Trophoblast cell (in vitro differentiated cells and primary cell): ENCODE results near the gene TET2.
A peak's percentile ranks its signal among the peaks of the same experiment; 100 is the strongest.

Experiments
- DNase-seq, 2 donors: peaks; one replicate each; pipeline ENCODE4 v3.0.0-alpha.2; 2016
- H2AFZ ChIP-seq: 2 replicates; pipeline ENCODE4 v1.6.1; 2013; ENCODE audit warnings: low read length, moderate library complexity, mild to moderate bottlenecking; ENCODE audit not compliant: insufficient read depth, poor library complexity
- H2AK5ac ChIP-seq: 2 replicates; pipeline ENCODE4 v1.6.1; 2013; ENCODE audit warnings: mild to moderate bottlenecking, low read length
- H2BK120ac ChIP-seq: 2 replicates; pipeline ENCODE4 v1.6.1; 2013; ENCODE audit warnings: low read length, mild to moderate bottlenecking, moderate library complexity; ENCODE audit not compliant: insufficient read depth, poor library complexity
- H2BK12ac ChIP-seq: 2 replicates; pipeline ENCODE4 v1.6.1; 2013; ENCODE audit warnings: mild to moderate bottlenecking, low read length, moderate library complexity
- H2BK5ac ChIP-seq: 2 replicates; pipeline ENCODE4 v1.6.1; 2013; ENCODE audit warnings: low read length, low read depth, moderate library complexity, mild to moderate bottlenecking; ENCODE audit not compliant: poor library complexity
- H3K14ac ChIP-seq: 2 replicates; pipeline ENCODE4 v1.6.1; 2013; ENCODE audit warnings: mild to moderate bottlenecking, low read length
- H3K18ac ChIP-seq: 2 replicates; pipeline ENCODE4 v1.6.1; 2013; ENCODE audit warnings: mild to moderate bottlenecking, low read length
- H3K23ac ChIP-seq: 2 replicates; pipeline ENCODE4 v1.6.1; 2013; ENCODE audit warnings: low read length
- H3K27ac ChIP-seq: 2 replicates; pipeline ENCODE4 v1.5.1; 2013; ENCODE audit warnings: low read depth, mild to moderate bottlenecking, inconsistent platforms, low read length, moderate library complexity
- H3K27me3 ChIP-seq: 2 replicates; pipeline ENCODE4 v1.6.1; 2013; ENCODE audit warnings: inconsistent platforms, mild to moderate bottlenecking, low read length, moderate library complexity; ENCODE audit not compliant: insufficient read depth
- H3K36me3 ChIP-seq, 2 experiments: 1 replicate in 1 of 2; 2 replicates in 1 of 2; pipeline ENCODE4 v1.6.1; 2013; ENCODE audit warnings: low read length in 2 of 2, mild to moderate bottlenecking in 2 of 2, moderate library complexity in 1 of 2; ENCODE audit not compliant: insufficient read depth in 2 of 2, control insufficient read depth in 1 of 2
- H3K4ac ChIP-seq: 2 replicates; pipeline ENCODE4 v1.6.1; 2013; ENCODE audit warnings: low read depth, mild to moderate bottlenecking, low read length, moderate library complexity
- H3K4me1 ChIP-seq, 2 experiments: 1 replicate in 1 of 2; 2 replicates in 1 of 2; pipeline ENCODE4 v1.6.1; 2013; ENCODE audit warnings: low read length in 2 of 2, mild to moderate bottlenecking in 2 of 2, moderate library complexity in 1 of 2; ENCODE audit not compliant: insufficient read depth in 2 of 2, control insufficient read depth in 1 of 2
- H3K4me2 ChIP-seq: 2 replicates; pipeline ENCODE4 v1.6.1; 2013; ENCODE audit warnings: inconsistent platforms, mild to moderate bottlenecking, low read length, moderate library complexity
- H3K4me3 ChIP-seq: 2 replicates; pipeline ENCODE4 v1.5.1; 2013; ENCODE audit warnings: mild to moderate bottlenecking, low read depth, low read length, inconsistent platforms
- H3K79me1 ChIP-seq: one replicate; pipeline ENCODE4 v1.6.1; 2013; ENCODE audit warnings: low read length
- H3K79me2 ChIP-seq: 2 replicates; pipeline ENCODE4 v1.6.1; 2013; ENCODE audit warnings: low read length, mild to moderate bottlenecking; ENCODE audit not compliant: control insufficient read depth, insufficient read depth, poor library complexity
- H3K9ac ChIP-seq: 2 replicates; pipeline ENCODE4 v1.6.1; 2013; ENCODE audit warnings: mild to moderate bottlenecking, low read length
- H3K9me3 ChIP-seq: 2 replicates; pipeline ENCODE4 v1.6.1; 2013; ENCODE audit warnings: low read depth, mild to moderate bottlenecking, control low read depth, inconsistent platforms, low read length; ENCODE audit not compliant: insufficient read depth
- H4K12ac ChIP-seq: 2 replicates; pipeline ENCODE4 v1.6.1; 2013; ENCODE audit warnings: low read depth, mild to moderate bottlenecking, low read length, moderate library complexity
- H4K8ac ChIP-seq: 2 replicates; pipeline ENCODE4 v1.6.1; 2013; ENCODE audit warnings: low read depth, mild to moderate bottlenecking, low read length, moderate library complexity
- H4K91ac ChIP-seq: one replicate; pipeline ENCODE4 v1.6.1; 2013; ENCODE audit warnings: low read depth, mild to moderate bottlenecking, low read length, moderate library complexity
- WGBS: extraction: QIAGEN DNeasy Blood & Tissue Kit; methylation state at CpG from one replicate; pipeline ENCODE4 v1.1.7; 2013; ENCODE audit warnings: missing lambda C conversion rate; ENCODE audit not compliant: insufficient read length, insufficient coverage; ENCODE audit errors: extremely low coverage; 5-methylcytosine and 5-hydroxymethylcytosine counted together

The TET2 gene

DNA sequence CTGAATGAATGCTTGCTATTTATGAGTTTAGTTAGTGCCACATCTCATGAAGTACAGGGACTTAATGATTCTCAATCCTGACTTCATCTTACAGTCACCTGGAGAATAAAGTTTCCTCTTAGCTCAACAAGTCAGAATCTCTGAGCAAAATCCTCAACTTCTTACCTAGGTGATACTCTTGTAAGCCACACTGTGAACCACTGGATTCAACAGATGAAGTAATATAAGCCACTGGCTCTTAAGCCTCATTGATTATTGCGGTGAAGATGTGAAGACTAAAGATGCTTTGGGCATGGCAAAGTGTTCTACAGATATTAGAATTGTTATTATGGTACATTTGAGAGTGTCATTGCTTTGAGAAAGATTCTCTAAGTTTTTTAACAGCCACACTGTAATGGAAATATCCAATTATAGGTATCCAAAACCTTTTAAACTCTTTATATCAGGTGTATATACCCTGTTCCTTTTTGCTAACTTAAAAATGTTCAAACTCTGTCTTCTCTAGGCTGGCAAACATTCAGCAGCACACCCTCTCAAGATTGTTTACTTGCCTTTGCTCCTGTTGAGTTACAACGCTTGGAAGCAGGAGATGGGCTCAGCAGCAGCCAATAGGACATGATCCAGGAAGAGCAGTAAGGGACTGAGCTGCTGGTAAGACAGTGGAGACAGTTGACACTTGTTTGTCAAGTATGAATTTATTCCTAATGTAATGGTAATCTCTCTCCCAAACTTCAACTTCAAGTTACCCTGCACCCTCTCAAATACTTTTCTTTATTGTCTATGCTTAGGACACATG, 43.4 kb downstream of the TET2 start:
- Histone ChIP-seq H3K4ac (no peak overlapping the region), H3K9ac (no peak overlapping the region), H3K79me1 (no peaks in the 10 kb centered on the region), H2BK120ac (no peak overlapping the region), H3K27me3 (no peaks in the 10 kb centered on the region), H2BK5ac (no peak overlapping the region), H3K18ac (no peak overlapping the region), H2AK5ac (no peak overlapping the region), H3K79me2 (no peaks in the 10 kb centered on the region), H3K36me3 (peaks cover 0 to 2% of the 10 kb centered on the region in 2 experiments), H2AFZ (no peak overlapping the region), H3K4me1 (peaks cover 0 to 1% of the 10 kb centered on the region in 2 experiments), H4K12ac (no peak overlapping the region), H3K14ac (no peak overlapping the region), H3K9me3 (no peaks in the 10 kb centered on the region), H3K4me3 (no peak overlapping the region), H2BK12ac (no peak overlapping the region), H3K4me2 (no peak overlapping the region), H3K27ac (no peak overlapping the region), H3K23ac (no peak overlapping the region), H4K8ac (no peak overlapping the region), H4K91ac (no peak overlapping the region)
- no peak for DNase-seq
- WGBS = no CpG with 5 or more reads among the region's 2 CpGs

DNA sequence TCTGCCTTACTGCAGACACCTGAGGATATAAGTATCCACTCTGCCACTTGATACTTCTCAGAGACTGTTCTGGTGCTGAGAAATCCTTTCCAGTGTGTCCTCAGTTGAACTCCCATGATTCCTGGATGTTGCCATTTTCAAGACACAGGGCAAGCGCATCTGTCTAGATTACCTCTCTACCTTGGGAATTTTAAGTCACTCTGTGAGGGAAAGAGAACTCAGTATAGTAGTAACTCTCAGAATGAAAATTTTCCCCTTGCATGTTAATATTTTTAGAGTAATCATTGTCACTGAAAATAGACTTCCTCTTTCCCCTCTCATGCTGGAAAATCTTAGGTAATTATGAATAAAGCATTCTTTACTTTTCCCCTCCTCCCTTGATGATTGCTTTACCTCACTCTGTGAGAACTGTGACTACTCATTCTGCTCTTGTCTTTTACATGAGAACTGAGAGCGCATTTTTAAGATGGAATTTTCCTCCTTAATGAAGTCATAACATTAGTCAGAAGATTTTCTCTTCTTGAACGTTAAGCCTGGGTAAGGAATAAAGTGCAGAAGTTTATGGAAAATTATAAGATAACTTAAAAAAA, 45.0 kb downstream of the TET2 start:
- WGBS = no CpG with 5 or more reads among the region's 3 CpGs
- H3K27me3 ChIP-seq = no peaks in the 10 kb centered on the region
- no peak overlapping the region for H4K12ac ChIP-seq
- no peak overlapping the region for H2BK120ac ChIP-seq
- H2BK12ac ChIP-seq = no peak overlapping the region
- H3K14ac ChIP-seq = no peak overlapping the region
- no peak overlapping the region for H3K4me2 ChIP-seq
- no peak overlapping the region for H3K27ac ChIP-seq
- no peaks in the 10 kb centered on the region for H3K79me1 ChIP-seq
- H3K36me3 ChIP-seq = peaks cover 0 to 2% of the 10 kb centered on the region in 2 experiments
- H2AK5ac ChIP-seq = no peak overlapping the region
- H4K8ac ChIP-seq = no peak overlapping the region
- H3K9me3 ChIP-seq = no peaks in the 10 kb centered on the region
- H3K23ac ChIP-seq = no peak overlapping the region
- H2AFZ ChIP-seq = no peak overlapping the region
- H3K4me3 ChIP-seq = no peak overlapping the region
- peak overlapping the region; percentile 36 for H3K4ac ChIP-seq
- DNase-seq = peak in 1 of 2 donors; percentile 58
- no peaks in the 10 kb centered on the region for H3K79me2 ChIP-seq
- no peak overlapping the region for H4K91ac ChIP-seq
- H3K4me1 ChIP-seq = peaks cover 0 to 1% of the 10 kb centered on the region in 2 experiments
- no peak overlapping the region for H2BK5ac ChIP-seq
- no peak overlapping the region for H3K18ac ChIP-seq
- H3K9ac ChIP-seq = no peak overlapping the region

DNA sequence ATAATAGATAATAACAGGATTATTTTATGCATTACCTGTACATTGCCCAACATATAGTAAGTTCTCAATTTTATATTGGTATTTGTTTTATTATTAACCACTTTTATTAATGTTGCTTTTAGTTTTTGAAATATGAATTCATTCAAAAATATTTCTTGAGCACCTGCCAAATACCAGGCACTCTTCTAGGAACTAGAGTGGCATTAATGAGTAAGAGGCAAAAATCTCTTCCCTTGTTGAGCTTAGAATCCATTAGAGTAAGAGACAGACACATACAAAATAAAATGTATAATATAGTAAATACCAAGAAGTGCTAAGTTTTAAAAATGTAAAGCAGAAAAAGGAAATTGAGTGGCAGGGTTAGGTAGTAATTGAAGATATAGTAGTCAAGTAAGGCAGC, 45.8 kb downstream of the TET2 start:
- Histone ChIP-seq H2AFZ (no peak overlapping the region), H4K8ac (no peak overlapping the region), H3K4me2 (no peak overlapping the region), H3K4me3 (no peak overlapping the region), H3K27ac (no peak overlapping the region), H4K91ac (no peak overlapping the region), H3K18ac (no peak overlapping the region), H3K27me3 (no peaks in the 10 kb centered on the region), H2BK5ac (no peak overlapping the region), H3K79me2 (no peaks in the 10 kb centered on the region), H2AK5ac (no peak overlapping the region), H2BK12ac (no peak overlapping the region), H3K9me3 (no peaks in the 10 kb centered on the region), H4K12ac (no peak overlapping the region), H3K36me3 (peaks cover 0 to 2% of the 10 kb centered on the region in 2 experiments), H3K14ac (no peak overlapping the region), H3K9ac (no peak overlapping the region), H3K4ac (no peak overlapping the region), H3K4me1 (peaks cover 0 to 1% of the 10 kb centered on the region in 2 experiments), H3K23ac (no peak overlapping the region), H3K79me1 (no peaks in the 10 kb centered on the region), H2BK120ac (no peak overlapping the region)
- no peak for DNase-seq

DNA sequence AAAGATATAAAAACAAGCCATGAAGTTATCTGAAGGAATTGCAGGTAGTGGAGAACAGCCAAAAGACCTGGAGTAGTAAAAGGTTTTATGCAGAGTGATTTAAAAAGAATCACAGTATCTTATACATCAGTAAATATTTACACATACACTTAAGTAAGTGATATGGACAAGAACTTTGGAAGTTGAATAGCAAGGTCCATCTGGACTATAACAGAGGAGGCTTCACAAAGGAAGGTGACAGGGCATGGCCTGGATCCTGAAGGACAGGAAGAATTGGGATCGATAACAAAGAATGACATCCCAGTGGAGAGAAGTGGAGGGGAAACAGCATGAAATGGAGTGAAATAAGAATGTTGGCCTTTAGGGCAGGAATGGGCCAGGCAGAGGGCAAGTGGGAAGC, 46.2 kb downstream of the TET2 start:
- no peak overlapping the region for H3K4ac ChIP-seq
- H3K14ac ChIP-seq = no peak overlapping the region
- WGBS = no CpG with 5 or more reads among the region's 1 CpG
- no peak overlapping the region for H3K4me3 ChIP-seq
- H3K79me2 ChIP-seq = no peaks in the 10 kb centered on the region
- H2BK120ac ChIP-seq = no peak overlapping the region
- no peak overlapping the region for H3K23ac ChIP-seq
- no peaks in the 10 kb centered on the region for H3K79me1 ChIP-seq
- no peak overlapping the region for H2BK5ac ChIP-seq
- H2AK5ac ChIP-seq = no peak overlapping the region
- H2BK12ac ChIP-seq = no peak overlapping the region
- H3K9me3 ChIP-seq = no peaks in the 10 kb centered on the region
- peaks cover 0 to 2% of the 10 kb centered on the region in 2 experiments for H3K36me3 ChIP-seq
- H3K27me3 ChIP-seq = no peaks in the 10 kb centered on the region
- H3K4me2 ChIP-seq = no peak overlapping the region
- DNase-seq = no peak
- H2AFZ ChIP-seq = no peak overlapping the region
- H4K12ac ChIP-seq = no peak overlapping the region
- H3K18ac ChIP-seq = no peak overlapping the region
- H3K27ac ChIP-seq = no peak overlapping the region
- H4K8ac ChIP-seq = no peak overlapping the region
- no peak overlapping the region for H3K9ac ChIP-seq
- H4K91ac ChIP-seq = no peak overlapping the region
- H3K4me1 ChIP-seq = peaks cover 0 to 1% of the 10 kb centered on the region in 2 experiments
